ENCODE data around the gene SAXO1. TPM values are rescaled to one million over a fixed set of nuclear protein-coding genes. Genes with fewer than 3 reads are reported as not detected.

Gene SAXO1
- total RNA-seq, 1 experiment from 2014 or later, result not detected

GRCh38 chr9:18881758-18882157, 151.3 kb downstream of the SAXO1 start:
- no peak for ATAC-seq
- POLR2A ChIA-PET, result no interaction called here
- no peak overlapping the region for H3K9ac ChIP-seq (ENCODE audit: low read length)

GRCh38 chr9:18877984-18878383, 155.0 kb downstream of the SAXO1 start:
- Histone ChIP-seq H3K27ac (ENCODE audit: low read depth, low read length) (no peak overlapping the region), H3K79me2 (ENCODE audit: insufficient read depth, low read length) (no peaks in the 10 kb centered on the region), H3K27me3 (ENCODE audit: insufficient read depth, low read length) (peaks cover 5% of the 10 kb centered on the region; the same call in 1 of the 2 replicates), H3K4me2 (ENCODE audit: low read length) (no peak overlapping the region), H4K20me1 (ENCODE audit: insufficient read depth) (no peaks in the 10 kb centered on the region), H3K36me3 (ENCODE audit: control insufficient read depth in 1 of 2, insufficient read depth in 2 of 2, low read length in 2 of 2) (no peaks in the 10 kb centered on the region), H3K9me3 (ENCODE audit: control insufficient read depth in 1 of 2, insufficient read depth in 1 of 2, low read depth in 1 of 2, low read length in 2 of 2) (no peaks in the 10 kb centered on the region), H3K4me1 (ENCODE audit: control insufficient read depth in 1 of 2, insufficient read depth in 2 of 2, low read length in 2 of 2) (no peaks in the 10 kb centered on the region), H2AFZ (ENCODE audit: low read depth, low read length, poor library complexity, severe bottlenecking) (no peak overlapping the region), H3K9me2 (ENCODE audit: insufficient read depth) (no peaks in the 10 kb centered on the region), H3K4me3 (replicated peaks in 1 of 2; ENCODE audit: low read depth in 1 of 2, low read length in 2 of 2) (no peak overlapping the region), H3K9ac (ENCODE audit: low read length) (no peak overlapping the region)
- DNase-seq (ENCODE audit: low read depth, low spot score), result no peak
- TF ChIP-seq ATF3 (IDR thresholded peaks at IDR 0.05), result no peak
- no peak for TF ChIP-seq MAX (IDR thresholded peaks at IDR 0.05)
- no peak for TF ChIP-seq EZH2phosphoT487 (IDR thresholded peaks at IDR 0.05; ENCODE audit: borderline replicate concordance)
- no peak for TF ChIP-seq JUND (IDR thresholded peaks at IDR 0.05)
- no peak for TF ChIP-seq TCF7L2 (IDR thresholded peaks at IDR 0.05; ENCODE audit: borderline replicate concordance, extremely low read depth, insufficient read depth, insufficient read length)
- TF ChIP-seq ZNF274 (IDR thresholded peaks at IDR 0.05; ENCODE audit: low read depth, low read length), result no peak
- no peak for TF ChIP-seq EGR1 (IDR thresholded peaks at IDR 0.05; ENCODE audit: low read depth)
- TF ChIP-seq ZFX (IDR thresholded peaks at IDR 0.05), result no peak
- TF ChIP-seq FOSL1 (IDR thresholded peaks at IDR 0.05; ENCODE audit: low read depth), result no peak
- no peak for TF ChIP-seq POLR2A (IDR thresholded peaks at IDR 0.05; ENCODE audit: borderline replicate concordance, extremely low read depth, insufficient read depth, insufficient read length)
- no peak for TF ChIP-seq ZBTB33 (IDR thresholded peaks at IDR 0.05; ENCODE audit: extremely low read depth, insufficient replicate concordance, low read length)
- no peak for TF ChIP-seq CEBPB (IDR thresholded peaks at IDR 0.05; ENCODE audit: low read depth)
- TF ChIP-seq SP1 (IDR thresholded peaks at IDR 0.05; ENCODE audit: low read depth), result no peak
- no peak for TF ChIP-seq EZH2 (IDR thresholded peaks at IDR 0.05)
- TF ChIP-seq POLR2AphosphoS5 (IDR thresholded peaks at IDR 0.05; ENCODE audit: low read depth, low read length), result no peak
- intact Hi-C loops (cut with micrococcal nuclease), result loop anchor here (10.0 kb wide), 1 partner anchor 797 kb away; no protein-coding TSS in a partner anchor
- no TSS peak for BruUV-seq (replicated peaks)
- ChIA-PET RAD21 (ENCODE audit: low non-redundant PET in 1 of 2, low total read pairs in 2 of 2, uncharacterized antibody in 2 of 2, unreplicated experiment in 2 of 2) (no interaction called here), POLR2A (no interaction called here), CTCF (no interaction called here)
- no peak for ATAC-seq

More at GRCh38 chr9:18881758-18882157, 151.3 kb downstream of the SAXO1 start:
- Histone ChIP-seq H2AFZ (ENCODE audit: low read depth, low read length, poor library complexity, severe bottlenecking) (no peak overlapping the region), H3K27me3 (ENCODE audit: insufficient read depth, low read length) (no peaks in the 10 kb centered on the region; the same call in 1 of the 2 replicates), H3K4me1 (ENCODE audit: control insufficient read depth in 1 of 2, insufficient read depth in 2 of 2, low read length in 2 of 2) (no peaks in the 10 kb centered on the region), H3K36me3 (ENCODE audit: control insufficient read depth in 1 of 2, insufficient read depth in 2 of 2, low read length in 2 of 2) (no peaks in the 10 kb centered on the region), H3K27ac (ENCODE audit: low read depth, low read length) (no peak overlapping the region), H3K4me3 (replicated peaks in 1 of 2; ENCODE audit: low read depth in 1 of 2, low read length in 2 of 2) (no peak overlapping the region), H4K20me1 (ENCODE audit: insufficient read depth) (no peaks in the 10 kb centered on the region), H3K9me2 (ENCODE audit: insufficient read depth) (no peaks in the 10 kb centered on the region), H3K4me2 (ENCODE audit: low read length) (no peak overlapping the region), H3K79me2 (ENCODE audit: insufficient read depth, low read length) (no peaks in the 10 kb centered on the region), H3K9me3 (ENCODE audit: control insufficient read depth in 1 of 2, insufficient read depth in 1 of 2, low read depth in 1 of 2, low read length in 2 of 2) (no peaks in the 10 kb centered on the region)
- no peak for DNase-seq (ENCODE audit: low read depth, low spot score)
- ChIA-PET RAD21 (ENCODE audit: low non-redundant PET in 1 of 2, low total read pairs in 2 of 2, uncharacterized antibody in 2 of 2, unreplicated experiment in 2 of 2) (no interaction called here), CTCF (no interaction called here)
- BruUV-seq (replicated peaks), result no TSS peak
- intact Hi-C loops (cut with micrococcal nuclease), result no loop called here
- TF ChIP-seq FOSL1 (IDR thresholded peaks at IDR 0.05; ENCODE audit: low read depth) (no peak), POLR2AphosphoS5 (IDR thresholded peaks at IDR 0.05; ENCODE audit: low read depth, low read length) (no peak), JUND (IDR thresholded peaks at IDR 0.05) (no peak)

Measured in HCT116 (cell line).